ENCODE results near the gene DCST2.
A peak's percentile ranks its signal among the peaks of the same experiment; 100 is the strongest.

DCST2 gene

GRCh38 chr1:155023627-155024026, 10.0 kb downstream of the DCST2 start:
- DNase-seq: no peak

GRCh38 chr1:155022927-155023236, 10.7 kb downstream of the DCST2 start:
- DNase-seq: peak; percentile 81

- no peak for DNase-seq
These were observed 11.2 kb downstream of the DCST2 start for GRCh38 chr1:155022136-155022926.

- no peak for DNase-seq
These were observed 14.0 kb downstream of the DCST2 start for GRCh38 chr1:155019377-155020245.

- DNase-seq: no peak
These were observed 14.8 kb downstream of the DCST2 start for GRCh38 chr1:155018617-155019348.

- no peak for DNase-seq
These were observed 15.7 kb downstream of the DCST2 start for GRCh38 chr1:155017946-155018316.

- DNase-seq: no peak
These were observed 16.3 kb downstream of the DCST2 start for GRCh38 chr1:155017041-155017945.

GRCh38 chr1:155016231-155016831, 17.2 kb downstream of the DCST2 start:
- no peak for DNase-seq

GRCh38 chr1:155015527-155016230, 17.9 kb downstream of the DCST2 start:
- no peak for DNase-seq

GRCh38 chr1:155014709-155015508, 18.7 kb downstream of the DCST2 start:
- DNase-seq: no peak

- no peak for DNase-seq
These were observed 19.9 kb downstream of the DCST2 start for GRCh38 chr1:155013632-155014031.

GRCh38 chr1:155012776-155013602, 20.6 kb downstream of the DCST2 start:
- DNase-seq: no peak

GRCh38 chr1:155012026-155012546, 21.5 kb downstream of the DCST2 start:
- no peak for DNase-seq

GRCh38 chr1:155011437-155012025, 22.1 kb downstream of the DCST2 start:
- DNase-seq: no peak

- no peak for DNase-seq
These were observed 22.6 kb downstream of the DCST2 start for GRCh38 chr1:155011004-155011416.

- no peak for DNase-seq
These were observed 23.2 kb downstream of the DCST2 start for GRCh38 chr1:155010211-155010918.

GRCh38 chr1:155009742-155010141, 23.8 kb downstream of the DCST2 start:
- DNase-seq: no peak

GRCh38 chr1:155009221-155009711, 24.3 kb downstream of the DCST2 start:
- DNase-seq: no peak
